Measurements from ENCODE around the gene CFAP97D2.
"Not testable (repeated sequence)": the region's sequence is repeated elsewhere in the genome, so short reads cannot be mapped to it uniquely, and the experiment has no call there.

CFAP97D2 gene

GRCh38 chr13:114259374-114259773, 80.3 kb downstream of the CFAP97D2 start:
- no peak overlapping the region for H3K9ac ChIP-seq (ENCODE audit: low read length)
- H3K36me3 ChIP-seq (ENCODE audit: control insufficient read depth, insufficient read depth, low read length) = peaks cover 5% of the 10 kb centered on the region
- no peaks in the 10 kb centered on the region for H3K4me1 ChIP-seq (ENCODE audit: control insufficient read depth, insufficient read depth, low read length)
- no peaks in the 10 kb centered on the region for H3K27me3 ChIP-seq (ENCODE audit: control insufficient read depth, insufficient read depth, low read length)
- H3K4me3 ChIP-seq (ENCODE audit: low read length) = no peak overlapping the region
- no peaks in the 10 kb centered on the region for H3K9me3 ChIP-seq (ENCODE audit: control insufficient read depth, low read length)

- H3K9ac ChIP-seq (ENCODE audit: low read length) = no peak overlapping the region
- H3K4me1 ChIP-seq (ENCODE audit: control insufficient read depth, insufficient read depth, low read length) = no peaks in the 10 kb centered on the region
- H3K36me3 ChIP-seq (ENCODE audit: control insufficient read depth, insufficient read depth, low read length) = peaks cover 5% of the 10 kb centered on the region
- no peak overlapping the region for H3K4me3 ChIP-seq (ENCODE audit: low read length)
- no peaks in the 10 kb centered on the region for H3K27me3 ChIP-seq (ENCODE audit: control insufficient read depth, insufficient read depth, low read length)
- H3K9me3 ChIP-seq (ENCODE audit: control insufficient read depth, low read length) = no peaks in the 10 kb centered on the region
Measured at GRCh38 chr13:114259974-114260373, 80.9 kb downstream of the CFAP97D2 start.

GRCh38 chr13:114260814-114261213, 81.8 kb downstream of the CFAP97D2 start:
- Histone ChIP-seq H3K4me3 (ENCODE audit: low read length) (no peak overlapping the region), H3K9ac (ENCODE audit: low read length) (no peak overlapping the region), H3K4me1 (ENCODE audit: control insufficient read depth, insufficient read depth, low read length) (no peaks in the 10 kb centered on the region), H3K36me3 (ENCODE audit: control insufficient read depth, insufficient read depth, low read length) (peaks cover 5% of the 10 kb centered on the region), H3K27me3 (ENCODE audit: control insufficient read depth, insufficient read depth, low read length) (no peaks in the 10 kb centered on the region), H3K9me3 (ENCODE audit: control insufficient read depth, low read length) (no peaks in the 10 kb centered on the region)

- no peaks in the 10 kb centered on the region for H3K27me3 ChIP-seq (ENCODE audit: control insufficient read depth, insufficient read depth, low read length)
- peaks cover 5% of the 10 kb centered on the region for H3K36me3 ChIP-seq (ENCODE audit: control insufficient read depth, insufficient read depth, low read length)
- no peak overlapping the region for H3K9ac ChIP-seq (ENCODE audit: low read length)
- no peak overlapping the region for H3K4me3 ChIP-seq (ENCODE audit: low read length)
- H3K9me3 ChIP-seq (ENCODE audit: control insufficient read depth, low read length) = no peaks in the 10 kb centered on the region
- H3K4me1 ChIP-seq (ENCODE audit: control insufficient read depth, insufficient read depth, low read length) = no peaks in the 10 kb centered on the region
Measured at GRCh38 chr13:114261328-114261965, 82.4 kb downstream of the CFAP97D2 start.

- Histone ChIP-seq H3K9ac (ENCODE audit: low read length) (no peak overlapping the region), H3K36me3 (ENCODE audit: control insufficient read depth, insufficient read depth, low read length) (peaks cover 5% of the 10 kb centered on the region), H3K9me3 (ENCODE audit: control insufficient read depth, low read length) (no peaks in the 10 kb centered on the region), H3K4me3 (ENCODE audit: low read length) (no peak overlapping the region), H3K27me3 (ENCODE audit: control insufficient read depth, insufficient read depth, low read length) (no peaks in the 10 kb centered on the region), H3K4me1 (ENCODE audit: control insufficient read depth, insufficient read depth, low read length) (no peaks in the 10 kb centered on the region)
Measured at GRCh38 chr13:114263578-114263977, 84.5 kb downstream of the CFAP97D2 start.

GRCh38 chr13:114264313-114264712, 85.3 kb downstream of the CFAP97D2 start:
- H3K4me3 ChIP-seq (ENCODE audit: low read length); H3K27me3 ChIP-seq (ENCODE audit: control insufficient read depth, insufficient read depth, low read length); H3K36me3 ChIP-seq (ENCODE audit: control insufficient read depth, insufficient read depth, low read length); H3K9me3 ChIP-seq (ENCODE audit: control insufficient read depth, low read length); H3K9ac ChIP-seq (ENCODE audit: low read length); H3K4me1 ChIP-seq (ENCODE audit: control insufficient read depth, insufficient read depth, low read length): not testable (repeated sequence)

- Histone ChIP-seq H3K9ac (ENCODE audit: low read length) (no peak overlapping the region), H3K36me3 (ENCODE audit: control insufficient read depth, insufficient read depth, low read length) (peaks cover 5% of the 10 kb centered on the region), H3K4me1 (ENCODE audit: control insufficient read depth, insufficient read depth, low read length) (no peaks in the 10 kb centered on the region), H3K27me3 (ENCODE audit: control insufficient read depth, insufficient read depth, low read length) (no peaks in the 10 kb centered on the region), H3K9me3 (ENCODE audit: control insufficient read depth, low read length) (no peaks in the 10 kb centered on the region), H3K4me3 (ENCODE audit: low read length) (no peak overlapping the region)
Measured at GRCh38 chr13:114264886-114265611, 86.0 kb downstream of the CFAP97D2 start.

- Histone ChIP-seq H3K9ac (ENCODE audit: low read length) (no peak overlapping the region), H3K36me3 (ENCODE audit: control insufficient read depth, insufficient read depth, low read length) (peaks cover 5% of the 10 kb centered on the region), H3K9me3 (ENCODE audit: control insufficient read depth, low read length) (no peaks in the 10 kb centered on the region), H3K4me1 (ENCODE audit: control insufficient read depth, insufficient read depth, low read length) (no peaks in the 10 kb centered on the region), H3K27me3 (ENCODE audit: control insufficient read depth, insufficient read depth, low read length) (no peaks in the 10 kb centered on the region), H3K4me3 (ENCODE audit: low read length) (no peak overlapping the region)
Measured at GRCh38 chr13:114266241-114266640, 87.2 kb downstream of the CFAP97D2 start.

GRCh38 chr13:114268344-114269280, 89.6 kb downstream of the CFAP97D2 start:
- Histone ChIP-seq H3K36me3 (ENCODE audit: control insufficient read depth, insufficient read depth, low read length) (no peaks in the 10 kb centered on the region), H3K9ac (ENCODE audit: low read length) (no peak overlapping the region), H3K9me3 (ENCODE audit: control insufficient read depth, low read length) (no peaks in the 10 kb centered on the region), H3K4me3 (ENCODE audit: low read length) (no peak overlapping the region), H3K4me1 (ENCODE audit: control insufficient read depth, insufficient read depth, low read length) (no peaks in the 10 kb centered on the region), H3K27me3 (ENCODE audit: control insufficient read depth, insufficient read depth, low read length) (no peaks in the 10 kb centered on the region)

GRCh38 chr13:114269281-114269770, 90.3 kb downstream of the CFAP97D2 start:
- H3K9ac ChIP-seq (ENCODE audit: low read length) = no peak overlapping the region
- no peaks in the 10 kb centered on the region for H3K9me3 ChIP-seq (ENCODE audit: control insufficient read depth, low read length)
- H3K4me3 ChIP-seq (ENCODE audit: low read length) = no peak overlapping the region
- no peaks in the 10 kb centered on the region for H3K36me3 ChIP-seq (ENCODE audit: control insufficient read depth, insufficient read depth, low read length)
- H3K27me3 ChIP-seq (ENCODE audit: control insufficient read depth, insufficient read depth, low read length) = no peaks in the 10 kb centered on the region
- no peaks in the 10 kb centered on the region for H3K4me1 ChIP-seq (ENCODE audit: control insufficient read depth, insufficient read depth, low read length)

All from mucosa of stomach (tissue), 1 donor.